RKO (cell line): Measurements from ENCODE around the gene LMBR1.
"Not testable (repeated sequence)": the region's sequence is repeated elsewhere in the genome, so short reads cannot be mapped to it uniquely, and the experiment has no call there.

ENCODE experiments used
- DNase-seq: peaks from one replicate; pipeline ENCODE4 v3.0.0-alpha.2; 2016; ENCODE audit warnings: low spot score

LMBR1 gene

GRCh38 chr7:156759143-156759542 lies 133.8 kb downstream of the LMBR1 start:
- no peak for DNase-seq

- DNase-seq, result no peak
Observed at GRCh38 chr7:156754201-156754600, 138.8 kb downstream of the LMBR1 start.

GRCh38 chr7:156753630-156754029 lies 139.4 kb downstream of the LMBR1 start:
- DNase-seq, result no peak

GRCh38 chr7:156753229-156753560 lies 139.8 kb downstream of the LMBR1 start:
- no peak for DNase-seq

- no peak for DNase-seq
Observed at GRCh38 chr7:156752367-156753228, 140.4 kb downstream of the LMBR1 start.

- peak; percentile 66 for DNase-seq
Observed at GRCh38 chr7:156751319-156751718, 141.7 kb downstream of the LMBR1 start.

- DNase-seq, result no peak
Observed at GRCh38 chr7:156747718-156748117, 145.3 kb downstream of the LMBR1 start.

- DNase-seq, result no peak
Observed at GRCh38 chr7:156746891-156747290, 146.1 kb downstream of the LMBR1 start.

GRCh38 chr7:156739596-156739995 lies 153.4 kb downstream of the LMBR1 start:
- no peak for DNase-seq

GRCh38 chr7:156735851-156736250 lies 157.1 kb downstream of the LMBR1 start:
- DNase-seq, result peak; percentile 20

- no peak for DNase-seq
Observed at GRCh38 chr7:156733638-156734037, 159.3 kb downstream of the LMBR1 start.

GRCh38 chr7:156732091-156732625 lies 160.8 kb downstream of the LMBR1 start:
- no peak for DNase-seq

GRCh38 chr7:156731651-156732050 lies 161.3 kb downstream of the LMBR1 start:
- no peak for DNase-seq

- DNase-seq, result no peak
Observed at GRCh38 chr7:156725936-156726335, 167.0 kb downstream of the LMBR1 start.

- no peak for DNase-seq
Observed at GRCh38 chr7:156725073-156725472, 167.9 kb downstream of the LMBR1 start.

- no peak for DNase-seq
Observed at GRCh38 chr7:156722043-156722826, 170.7 kb downstream of the LMBR1 start.

- no peak for DNase-seq
Observed at GRCh38 chr7:156703773-156704482, 189.1 kb downstream of the LMBR1 start.

- DNase-seq, result no peak
Observed at GRCh38 chr7:156703209-156703608, 189.8 kb downstream of the LMBR1 start.

GRCh38 chr7:156702399-156702798 lies 190.6 kb downstream of the LMBR1 start:
- DNase-seq, result no peak

GRCh38 chr7:156701787-156702186 lies 191.2 kb downstream of the LMBR1 start:
- not testable (repeated sequence) for DNase-seq

- not testable (repeated sequence) for DNase-seq
Observed at GRCh38 chr7:156698512-156698911, 194.5 kb downstream of the LMBR1 start.

GRCh38 chr7:156697283-156697682 lies 195.7 kb downstream of the LMBR1 start:
- not testable (repeated sequence) for DNase-seq
